GM10248 (cell line): ENCODE data around the gene LGI4.

Experiments used
- CTCF ChIA-PET: fragments of 300-600 bp; sonication (Branson Sonifier 250); formaldehyde crosslinking; extraction: SDS; loops from one replicate; lab custom pipeline; 2021; ENCODE audit warnings: antibody characterized with exemption; lab: Yijun Ruan, JAX
- POLR2A ChIA-PET: fragments of 350-650 bp; sonication (Branson Sonifier 250); formaldehyde crosslinking; extraction: SDS; loops from one replicate; lab custom pipeline; 2020; ENCODE audit warnings: antibody characterized with exemption; lab: Yijun Ruan, JAX
- DNase-seq: peaks from one replicate; pipeline ENCODE4 v3.0.0; 2012; ENCODE audit errors: extremely low spot score
- TF ChIP-seq, protein P1 (sequence below): IDR thresholded peaks from 2 replicates; pipeline ENCODE4 v1.5.1; 2012; ENCODE audit warnings: mild to moderate bottlenecking, low read depth; ENCODE audit errors: extremely low read depth, missing control alignments, control extremely low read depth

The LGI4 gene

GRCh38 chr19:35124098-35125060 is 10.5 kb downstream of the LGI4 start:
- TF ChIP-seq, protein P1, sequence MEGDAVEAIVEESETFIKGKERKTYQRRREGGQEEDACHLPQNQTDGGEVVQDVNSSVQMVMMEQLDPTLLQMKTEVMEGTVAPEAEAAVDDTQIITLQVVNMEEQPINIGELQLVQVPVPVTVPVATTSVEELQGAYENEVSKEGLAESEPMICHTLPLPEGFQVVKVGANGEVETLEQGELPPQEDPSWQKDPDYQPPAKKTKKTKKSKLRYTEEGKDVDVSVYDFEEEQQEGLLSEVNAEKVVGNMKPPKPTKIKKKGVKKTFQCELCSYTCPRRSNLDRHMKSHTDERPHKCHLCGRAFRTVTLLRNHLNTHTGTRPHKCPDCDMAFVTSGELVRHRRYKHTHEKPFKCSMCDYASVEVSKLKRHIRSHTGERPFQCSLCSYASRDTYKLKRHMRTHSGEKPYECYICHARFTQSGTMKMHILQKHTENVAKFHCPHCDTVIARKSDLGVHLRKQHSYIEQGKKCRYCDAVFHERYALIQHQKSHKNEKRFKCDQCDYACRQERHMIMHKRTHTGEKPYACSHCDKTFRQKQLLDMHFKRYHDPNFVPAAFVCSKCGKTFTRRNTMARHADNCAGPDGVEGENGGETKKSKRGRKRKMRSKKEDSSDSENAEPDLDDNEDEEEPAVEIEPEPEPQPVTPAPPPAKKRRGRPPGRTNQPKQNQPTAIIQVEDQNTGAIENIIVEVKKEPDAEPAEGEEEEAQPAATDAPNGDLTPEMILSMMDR: no peak
- CTCF ChIA-PET: interaction anchor here (1.3 to 7.0 kb wide), 4 partner anchors 12 to 80 kb away, joined by 5 to 58 read pairs (median 8); partner anchors contain the start of gene LGI4
- peak; percentile 93 for DNase-seq
- POLR2A ChIA-PET: interaction anchor here (0.5 kb wide), 2 partner anchors 57 to 621 kb away, joined by 5 to 6 read pairs; partner anchors contain the start of genes PSENEN and U2AF1L4

GRCh38 chr19:35123573-35123972 is 11.3 kb downstream of the LGI4 start:
- ChIA-PET CTCF (interaction anchor here (0.6 to 7.0 kb wide), 4 partner anchors 9 to 79 kb away, joined by 3 to 58 read pairs (median 8); partner anchors contain the start of gene LGI4), POLR2A (no interaction called here)
- TF ChIP-seq, protein P1: no peak
- DNase-seq: no peak

DNA sequence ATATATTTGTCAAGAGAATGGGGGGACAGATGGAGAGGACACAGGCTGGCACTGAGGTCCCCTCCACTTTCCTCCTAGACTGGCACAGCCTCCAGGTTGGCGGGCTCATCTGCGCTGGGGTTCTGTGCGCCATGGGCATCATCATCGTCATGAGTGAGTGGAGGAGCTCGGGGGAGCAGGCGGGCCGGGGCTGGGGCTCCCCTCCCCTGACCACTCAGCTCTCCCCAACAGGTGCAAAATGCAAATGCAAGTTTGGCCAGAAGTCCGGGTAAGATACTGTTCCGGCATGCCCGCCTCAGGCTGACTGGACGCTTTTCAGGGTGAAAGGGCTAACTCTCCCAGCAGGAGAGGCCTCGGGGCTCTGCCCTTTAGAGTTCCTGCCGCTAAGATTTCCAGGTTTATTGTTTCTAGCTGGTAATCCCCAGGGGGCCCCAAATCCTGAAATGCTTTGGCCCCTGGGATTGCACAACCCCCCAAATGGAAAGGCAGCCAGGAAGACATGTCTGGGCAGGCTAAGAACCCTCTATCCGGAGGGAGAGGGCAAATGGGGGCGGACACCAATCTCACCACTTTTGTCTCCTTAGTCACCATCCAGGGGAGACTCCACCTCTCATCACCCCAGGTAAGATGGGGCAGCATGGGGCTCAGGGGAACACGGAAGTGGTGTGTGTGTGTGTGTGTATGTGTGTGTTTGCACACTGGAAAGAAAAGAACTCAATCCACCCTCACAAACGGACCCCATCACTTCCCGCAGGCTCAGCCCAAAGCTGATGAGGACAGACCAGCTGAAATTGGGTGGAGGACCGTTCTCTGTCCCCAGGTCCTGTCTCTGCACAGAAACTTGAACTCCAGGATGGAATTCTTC is 11.9 kb downstream of the LGI4 start:
- POLR2A ChIA-PET: no interaction called here
- DNase-seq: no peak
- TF ChIP-seq, protein P1: no peak
- CTCF ChIA-PET: interaction anchor here (0.6 to 7.0 kb wide), 2 partner anchors 8 to 13 kb away, joined by 3 to 58 read pairs; partner anchors contain the start of gene LGI4

DNA sequence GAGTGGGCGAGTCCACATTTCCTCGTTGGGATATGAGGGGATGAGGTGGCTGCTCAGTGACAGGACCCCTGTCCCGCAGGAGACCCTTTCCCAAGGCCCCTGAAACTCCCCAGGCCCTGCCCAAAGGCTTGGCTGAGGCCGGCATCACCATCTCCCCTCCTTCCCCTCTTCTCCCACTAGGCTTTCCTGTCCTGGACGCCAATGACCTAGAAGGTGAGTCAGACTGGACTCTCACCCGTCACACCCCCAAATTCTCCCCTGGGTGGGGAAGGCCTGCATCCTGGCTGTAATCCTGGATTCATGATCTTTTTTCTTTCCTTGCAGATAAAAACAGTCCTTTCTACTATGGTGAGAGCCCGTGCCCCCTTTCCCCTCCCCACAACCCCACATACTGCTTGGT is 14.0 kb downstream of the LGI4 start:
- ChIA-PET CTCF (interaction anchor here (1.7 kb wide), 1 partner anchor 14 kb away, joined by 8 read pairs; the partner anchor contains the start of gene LGI4), POLR2A (no interaction called here)
- no peak for DNase-seq
- TF ChIP-seq, protein P1: no peak

GRCh38 chr19:35120492-35120891 is 14.4 kb downstream of the LGI4 start:
- CTCF ChIA-PET: interaction anchor here (1.2 to 1.7 kb wide), 2 partner anchors 10 to 15 kb away, joined by 3 to 8 read pairs; partner anchors contain the start of gene LGI4
- POLR2A ChIA-PET: no interaction called here
- TF ChIP-seq, protein P1: no peak
- no peak for DNase-seq
